BLaER1 (cell line): ENCODE measurements around the gene FNDC3B.

ENCODE experiments used
- H3K27ac ChIP-seq: shearing (Covaris generic); formaldehyde crosslinking; 2 replicates; pipeline ENCODE4 v1.8.1; 2022
- H3K27me3 ChIP-seq: shearing (Covaris generic); formaldehyde crosslinking; 2 replicates; pipeline ENCODE4 v1.8.1; 2022
- H3K36me3 ChIP-seq: shearing (Covaris generic); formaldehyde crosslinking; 2 replicates; pipeline ENCODE4 v1.8.1; 2022
- H3K4me1 ChIP-seq: shearing (Covaris generic); formaldehyde crosslinking; 2 replicates; pipeline ENCODE4 v1.8.1; 2022
- H3K4me2 ChIP-seq: shearing (Covaris generic); formaldehyde crosslinking; 2 replicates; pipeline ENCODE4 v1.8.1; 2022
- H3K4me3 ChIP-seq: shearing (Covaris generic); formaldehyde crosslinking; 2 replicates; pipeline ENCODE4 v1.8.1; 2022
- H3K9ac ChIP-seq: shearing (Covaris generic); formaldehyde crosslinking; 2 replicates; pipeline ENCODE4 v1.8.1; 2022
- H3K9me3 ChIP-seq: shearing (Covaris generic); formaldehyde crosslinking; 2 replicates; pipeline ENCODE4 v1.8.1; 2022
- H4K20me1 ChIP-seq: shearing (Covaris generic); formaldehyde crosslinking; 2 replicates; pipeline ENCODE4 v1.8.1; 2022
- Cebpa-rat ChIP-seq: shearing (Covaris generic); IDR thresholded peaks from 2 replicates; pipeline ENCODE4 v1.8.1; 2022

FNDC3B gene

DNA sequence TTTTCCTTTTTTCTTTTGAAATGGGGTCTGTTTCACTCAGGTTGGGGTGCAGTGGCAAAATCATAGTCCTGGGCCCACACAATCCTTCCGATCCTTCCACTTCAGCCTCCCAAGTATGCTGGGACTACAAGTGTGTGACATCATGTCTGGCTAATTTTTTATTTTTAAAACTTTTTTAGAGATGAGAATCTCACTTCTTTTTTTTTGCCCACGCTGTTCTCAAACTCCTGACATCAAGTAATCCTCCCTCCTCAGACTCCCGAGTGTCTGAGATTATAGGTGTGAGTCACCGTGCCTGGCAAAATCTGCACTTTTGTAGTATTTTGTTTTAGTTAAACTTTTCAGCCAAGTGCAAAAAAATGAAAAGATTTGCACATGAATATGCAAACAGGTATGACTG lies 171.0 kb downstream of the FNDC3B start:
- H3K27me3 ChIP-seq = no peaks in the 10 kb centered on the region
- H3K4me3 ChIP-seq = no peak overlapping the region
- peaks cover 16% of the 10 kb centered on the region for H3K36me3 ChIP-seq
- H3K27ac ChIP-seq = no peak overlapping the region
- no peaks in the 10 kb centered on the region for H3K4me1 ChIP-seq
- no peak overlapping the region for H3K4me2 ChIP-seq
- TF ChIP-seq Cebpa-rat = no peak
- H3K9me3 ChIP-seq = peaks cover 2% of the 10 kb centered on the region
- 0 out of 2 replicates have a peak, but pooled peaks cover 8% of the 10 kb centered on the region for H4K20me1 ChIP-seq
- no peak overlapping the region for H3K9ac ChIP-seq

DNA sequence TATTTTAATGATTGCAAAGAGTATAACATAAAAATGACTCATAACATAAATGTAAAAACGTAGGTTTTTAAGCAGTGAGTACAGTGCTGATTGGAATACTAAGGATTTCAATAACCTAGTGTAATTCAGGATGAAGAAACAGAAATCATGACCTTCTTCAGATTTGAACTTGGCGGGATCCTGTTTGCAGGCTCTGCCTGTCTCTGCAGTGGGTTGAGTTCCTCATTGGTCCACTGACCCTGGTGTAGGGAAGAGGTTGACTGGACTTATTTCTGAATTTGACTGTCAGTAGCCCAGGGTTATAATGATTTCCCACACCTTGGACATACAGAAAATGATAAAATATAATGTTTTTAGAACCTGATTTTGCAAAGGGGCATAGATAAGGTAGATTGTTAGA lies 171.7 kb downstream of the FNDC3B start:
- H3K4me3 ChIP-seq = no peak overlapping the region
- H3K9me3 ChIP-seq = no peaks in the 10 kb centered on the region
- no peak overlapping the region for H3K27ac ChIP-seq
- TF ChIP-seq Cebpa-rat = no peak
- H3K4me2 ChIP-seq = no peak overlapping the region
- H4K20me1 ChIP-seq = 0 out of 2 replicates have a peak, but pooled peaks cover 8% of the 10 kb centered on the region
- H3K36me3 ChIP-seq = peaks cover 15% of the 10 kb centered on the region
- no peaks in the 10 kb centered on the region for H3K4me1 ChIP-seq
- H3K9ac ChIP-seq = no peak overlapping the region
- no peaks in the 10 kb centered on the region for H3K27me3 ChIP-seq

DNA sequence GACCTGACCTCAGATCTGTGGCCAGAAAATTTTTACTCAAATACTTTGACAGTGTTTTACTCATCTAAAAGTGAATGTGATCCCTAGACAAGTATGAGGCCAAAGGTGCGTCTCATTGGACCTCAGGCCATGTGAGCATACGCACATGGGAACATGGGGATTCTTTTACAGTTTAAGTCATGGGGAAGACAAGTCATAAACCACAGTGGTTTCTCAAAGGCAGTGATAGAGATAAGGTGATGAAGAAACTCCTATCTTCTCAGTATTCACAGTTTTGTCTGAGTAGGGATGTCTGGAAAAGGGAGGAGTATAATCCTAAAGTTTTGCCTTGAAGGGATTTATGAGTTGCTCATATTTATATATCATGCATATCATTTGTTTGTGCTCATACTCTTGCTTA lies 173.8 kb downstream of the FNDC3B start:
- Histone ChIP-seq H4K20me1 (0 out of 2 replicates have a peak, but pooled peaks cover 8% of the 10 kb centered on the region), H3K9ac (no peak overlapping the region), H3K4me1 (no peaks in the 10 kb centered on the region), H3K4me3 (no peak overlapping the region), H3K36me3 (peaks cover 15% of the 10 kb centered on the region), H3K4me2 (no peak overlapping the region), H3K27ac (no peak overlapping the region), H3K27me3 (no peaks in the 10 kb centered on the region), H3K9me3 (no peaks in the 10 kb centered on the region)
- no peak for TF ChIP-seq Cebpa-rat

DNA sequence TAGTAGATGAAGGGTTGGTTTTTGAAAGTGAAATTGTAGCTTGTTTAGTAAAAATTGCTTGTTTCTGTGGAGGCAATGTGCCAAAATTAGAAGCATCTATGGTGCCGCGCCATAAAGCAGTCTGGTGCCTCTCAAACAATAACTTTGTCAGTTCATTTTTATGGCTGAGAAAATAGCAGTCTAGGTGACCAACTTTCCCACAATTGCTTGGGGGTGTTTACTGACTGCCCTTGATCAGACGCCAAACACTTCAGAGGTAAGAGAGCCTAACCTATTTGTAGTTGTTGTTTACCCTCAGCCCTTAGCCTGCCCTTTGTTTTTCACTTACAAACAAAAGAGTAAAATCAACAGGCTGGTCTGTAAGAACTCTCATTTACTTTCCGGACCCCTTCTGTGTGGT lies 174.5 kb downstream of the FNDC3B start:
- Histone ChIP-seq H3K9me3 (no peaks in the 10 kb centered on the region), H3K27me3 (no peaks in the 10 kb centered on the region), H3K4me2 (no peak overlapping the region), H3K27ac (no peak overlapping the region), H3K4me3 (no peak overlapping the region), H3K4me1 (no peaks in the 10 kb centered on the region), H3K9ac (no peak overlapping the region), H3K36me3 (peaks cover 10% of the 10 kb centered on the region), H4K20me1 (0 out of 2 replicates have a peak, but pooled peaks cover 8% of the 10 kb centered on the region)
- no peak for TF ChIP-seq Cebpa-rat

DNA sequence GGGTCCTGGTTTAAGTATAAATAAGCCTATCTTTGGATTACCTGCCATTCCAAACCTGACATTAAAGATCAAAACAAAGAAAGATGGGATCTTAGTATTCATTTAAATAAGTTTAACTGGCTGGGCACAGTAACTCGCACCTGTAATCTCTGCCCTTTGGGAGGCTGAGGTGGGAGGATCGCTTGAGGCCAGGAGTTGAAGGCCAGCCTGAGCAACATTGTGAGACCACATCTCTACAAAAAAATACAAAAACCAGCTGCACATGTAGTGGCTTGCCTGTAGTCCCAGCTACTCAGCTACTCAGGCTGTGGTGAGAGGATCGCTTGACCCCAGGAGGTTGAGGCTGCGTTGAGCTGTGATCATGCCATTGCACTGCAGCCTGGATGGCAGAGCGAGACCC lies 176.9 kb downstream of the FNDC3B start:
- H3K27ac ChIP-seq = no peak overlapping the region
- H3K36me3 ChIP-seq = no peaks in the 10 kb centered on the region

DNA sequence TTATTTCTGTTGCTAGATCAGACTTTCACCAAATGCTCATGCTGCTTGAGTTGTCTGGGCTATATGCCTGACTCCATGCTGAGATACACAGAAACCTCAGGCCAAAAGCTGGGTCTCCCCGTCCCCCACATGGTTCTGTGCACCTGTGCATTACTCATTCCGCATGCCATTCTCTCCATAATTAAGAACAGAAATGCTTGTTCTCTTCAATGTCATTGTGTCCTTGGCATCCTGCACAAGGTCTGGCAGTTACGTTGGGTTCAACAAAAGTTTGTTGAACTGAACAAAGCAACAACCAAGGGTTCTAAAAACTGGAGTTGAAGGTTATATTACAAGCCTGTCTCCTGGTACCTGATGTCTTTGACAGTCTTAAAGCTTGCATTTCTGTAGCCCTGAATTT lies 177.5 kb downstream of the FNDC3B start:
- no peak for TF ChIP-seq Cebpa-rat
- no peak overlapping the region for H3K4me3 ChIP-seq
- no peak overlapping the region for H3K4me2 ChIP-seq
- peaks cover 13% of the 10 kb centered on the region; the same call in 1 of the 2 replicates for H4K20me1 ChIP-seq
- H3K9me3 ChIP-seq = no peaks in the 10 kb centered on the region
- H3K9ac ChIP-seq = no peak overlapping the region
- H3K27ac ChIP-seq = no peak overlapping the region
- H3K36me3 ChIP-seq = no peaks in the 10 kb centered on the region
- H3K27me3 ChIP-seq = no peaks in the 10 kb centered on the region
- H3K4me1 ChIP-seq = no peaks in the 10 kb centered on the region

More for the DNA sequence above, 176.9 kb downstream of the FNDC3B start:
- no peak for TF ChIP-seq Cebpa-rat
- Histone ChIP-seq H4K20me1 (peaks cover 6% of the 10 kb centered on the region; the same call in 1 of the 2 replicates), H3K4me3 (no peak overlapping the region), H3K4me2 (no peak overlapping the region), H3K9ac (no peak overlapping the region), H3K9me3 (no peaks in the 10 kb centered on the region), H3K4me1 (no peaks in the 10 kb centered on the region), H3K27me3 (no peaks in the 10 kb centered on the region)

DNA sequence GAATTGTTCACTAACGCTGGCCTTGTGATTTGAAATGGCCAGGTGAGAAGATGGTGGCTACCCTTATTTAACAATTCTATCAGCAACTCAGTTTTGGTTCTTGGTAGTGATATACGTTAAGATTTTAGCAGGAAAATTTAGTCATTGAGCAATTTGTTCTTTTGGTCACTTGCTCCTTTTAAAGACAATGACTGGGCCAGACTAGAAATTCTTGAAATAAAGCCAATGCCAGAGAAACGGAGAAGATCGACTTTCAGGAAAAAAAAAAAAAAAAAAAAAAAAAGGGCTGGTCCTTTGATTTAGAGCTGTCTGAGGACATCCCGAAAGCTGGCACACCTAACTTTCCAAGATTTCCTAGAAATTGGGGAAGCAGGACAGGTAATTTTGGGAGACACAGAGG lies 178.5 kb downstream of the FNDC3B start:
- no peak overlapping the region for H3K27ac ChIP-seq

DNA sequence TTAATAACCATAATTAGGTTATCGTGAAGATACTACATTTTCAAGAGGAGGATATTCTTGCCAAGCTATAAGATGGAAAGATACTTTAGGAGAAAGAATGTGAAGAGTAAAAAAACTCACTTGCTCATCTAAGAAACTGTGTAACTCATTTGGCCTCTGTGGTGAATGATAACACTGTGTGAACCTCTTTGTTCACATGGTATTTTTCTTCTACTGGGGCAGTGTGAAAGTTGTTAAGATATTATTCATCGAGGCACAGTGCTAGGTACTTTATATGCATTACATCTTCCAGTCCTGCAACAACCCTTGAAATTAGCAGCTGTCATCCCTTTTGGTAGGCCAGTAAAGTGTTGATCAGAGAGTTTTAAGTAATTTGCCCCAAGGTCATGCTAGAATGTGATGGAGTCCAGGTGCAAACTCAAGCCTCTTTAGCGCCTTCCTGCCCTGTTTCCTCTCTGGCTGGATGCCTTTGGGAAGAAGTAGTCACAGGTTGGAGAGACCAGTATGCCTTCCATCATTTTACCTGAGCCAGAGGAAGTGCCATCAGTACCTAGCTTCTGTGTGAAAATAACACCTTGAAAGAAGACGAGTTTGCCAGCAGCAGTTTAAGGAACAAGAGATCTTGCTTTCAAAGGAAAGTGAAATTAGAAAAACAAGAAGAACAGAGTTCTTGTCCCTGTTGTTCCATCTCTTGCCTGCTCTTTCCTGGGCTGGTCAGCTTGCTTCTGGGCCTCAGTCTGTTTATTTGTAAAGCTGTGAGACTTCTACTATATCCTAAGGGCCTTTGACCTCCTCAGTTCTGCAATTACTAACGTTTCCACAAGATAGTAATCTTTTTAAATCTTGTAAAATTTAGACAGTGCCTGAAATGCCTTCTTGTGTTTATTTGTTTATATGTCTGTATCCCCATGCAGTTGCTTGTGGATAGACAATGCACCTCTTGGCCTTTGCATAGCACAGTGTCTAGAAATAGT lies 179.3 kb downstream of the FNDC3B start:
- Histone ChIP-seq H3K27ac (no peak overlapping the region), H3K4me1 (no peaks in the 10 kb centered on the region), H3K9me3 (no peaks in the 10 kb centered on the region), H3K27me3 (no peaks in the 10 kb centered on the region), H3K4me2 (no peak overlapping the region), H4K20me1 (peaks cover 23% of the 10 kb centered on the region), H3K4me3 (no peak overlapping the region), H3K9ac (no peak overlapping the region), H3K36me3 (no peaks in the 10 kb centered on the region)
- TF ChIP-seq Cebpa-rat = no peak

More for the DNA sequence above, 178.5 kb downstream of the FNDC3B start:
- Histone ChIP-seq H3K36me3 (no peaks in the 10 kb centered on the region), H3K4me3 (no peak overlapping the region), H3K4me1 (no peaks in the 10 kb centered on the region), H3K27me3 (no peaks in the 10 kb centered on the region), H4K20me1 (peaks cover 22% of the 10 kb centered on the region), H3K9me3 (no peaks in the 10 kb centered on the region), H3K9ac (no peak overlapping the region), H3K4me2 (no peak overlapping the region)
- TF ChIP-seq Cebpa-rat = no peak

DNA sequence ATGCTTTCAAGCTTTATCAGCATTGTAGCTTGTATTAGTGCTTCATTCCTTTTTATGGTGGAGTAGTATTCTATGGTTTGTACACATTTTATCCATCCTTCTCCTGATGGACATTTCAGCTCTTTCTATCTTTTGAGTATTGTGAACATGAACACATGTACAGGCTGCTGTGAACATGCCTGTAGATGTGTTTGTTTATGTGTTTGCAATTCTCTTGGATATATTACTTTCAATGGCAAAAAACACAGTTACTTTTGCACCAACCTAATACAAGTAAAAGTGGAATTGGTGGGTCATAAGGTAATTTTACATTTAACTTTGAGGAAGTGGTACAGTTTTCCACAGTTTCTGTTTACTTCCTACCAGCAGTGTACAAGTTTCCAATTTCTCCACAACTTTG lies 180.4 kb downstream of the FNDC3B start:
- Histone ChIP-seq H3K27ac (no peak overlapping the region), H4K20me1 (peaks cover 23% of the 10 kb centered on the region), H3K4me2 (no peak overlapping the region), H3K9ac (no peak overlapping the region), H3K9me3 (no peaks in the 10 kb centered on the region), H3K27me3 (no peaks in the 10 kb centered on the region), H3K36me3 (0 out of 2 replicates have a peak, but pooled peaks cover 2% of the 10 kb centered on the region), H3K4me1 (no peaks in the 10 kb centered on the region), H3K4me3 (no peak overlapping the region)
- TF ChIP-seq Cebpa-rat = no peak

DNA sequence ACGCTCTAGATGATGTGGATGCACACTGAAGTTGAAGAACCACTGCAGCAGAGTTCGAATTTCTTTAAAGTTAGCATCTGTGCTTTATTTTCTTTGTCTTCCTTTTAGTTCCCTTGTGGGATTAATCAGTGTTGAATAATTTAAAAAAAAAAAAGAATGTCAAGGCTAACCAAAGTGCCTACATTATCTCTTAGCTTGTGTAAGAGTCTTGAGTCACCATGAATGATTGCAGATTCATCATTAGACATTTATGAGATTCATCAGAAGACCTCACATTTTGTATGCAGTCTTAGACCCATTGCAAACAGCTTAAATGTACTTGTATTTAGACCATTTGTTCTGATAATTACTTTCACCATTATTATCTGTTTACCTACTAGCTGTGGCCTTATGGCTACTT lies 182.2 kb downstream of the FNDC3B start:
- H3K27me3 ChIP-seq = no peaks in the 10 kb centered on the region
- H3K9ac ChIP-seq = no peak overlapping the region
- no peaks in the 10 kb centered on the region for H3K9me3 ChIP-seq
- no peak for TF ChIP-seq Cebpa-rat
- 0 out of 2 replicates have a peak, but pooled peaks cover 3% of the 10 kb centered on the region for H3K36me3 ChIP-seq
- H3K4me1 ChIP-seq = no peaks in the 10 kb centered on the region
- H3K4me2 ChIP-seq = no peak overlapping the region
- peaks cover 23% of the 10 kb centered on the region for H4K20me1 ChIP-seq
- no peak overlapping the region for H3K4me3 ChIP-seq
- H3K27ac ChIP-seq = no peak overlapping the region
